Stimulated activated CD8-positive, alpha-beta memory T cell treated with anti-CD3 and anti-CD28 coated beads, Interleukin-4, amount 100 ng/mL, for 24 hours (primary cell): ENCODE results near the gene RETSAT.
"Not testable (repeated sequence)": the region's sequence is repeated elsewhere in the genome, so short reads cannot be mapped to it uniquely, and the experiment has no call there.

Experiments
- DNase-seq: peaks from one replicate; pipeline ENCODE4 v3.0.0-alpha.2; 2020; ENCODE audit warnings: low read depth

The RETSAT gene

GRCh38 chr2:85330839-85331636, 23.3 kb downstream of the RETSAT start:
- DNase-seq, result no peak

GRCh38 chr2:85329701-85330100, 24.6 kb downstream of the RETSAT start:
- DNase-seq, result not testable (repeated sequence)

GRCh38 chr2:85329181-85329651, 25.1 kb downstream of the RETSAT start:
- DNase-seq, result no peak

- DNase-seq, result peak; percentile 90
Observed at GRCh38 chr2:85327822-85328617, 26.3 kb downstream of the RETSAT start, which contains the start of gene TGOLN2. TGOLN2 (minus strand) TSS chr2:85327989; CDS start chr2:85327962, 27 bp downstream.

GRCh38 chr2:85327160-85327821, 27.0 kb downstream of the RETSAT start:
- peak; percentile 26 for DNase-seq

- peak; percentile 19 for DNase-seq
Observed at GRCh38 chr2:85326406-85327159, 27.7 kb downstream of the RETSAT start.

GRCh38 chr2:85325466-85325811, 28.9 kb downstream of the RETSAT start:
- no peak for DNase-seq

- no peak for DNase-seq
Observed at GRCh38 chr2:85324639-85325465, 29.5 kb downstream of the RETSAT start.

GRCh38 chr2:85323988-85324367, 30.4 kb downstream of the RETSAT start:
- DNase-seq, result not testable (repeated sequence)

GRCh38 chr2:85323351-85323987, 30.9 kb downstream of the RETSAT start:
- DNase-seq, result no peak

GRCh38 chr2:85319796-85320195, 34.5 kb downstream of the RETSAT start:
- no peak for DNase-seq

GRCh38 chr2:85318222-85319074, 35.9 kb downstream of the RETSAT start:
- no peak for DNase-seq

- not testable (repeated sequence) for DNase-seq
Observed at GRCh38 chr2:85315921-85316320, 38.4 kb downstream of the RETSAT start.

GRCh38 chr2:85314884-85315242, 39.5 kb downstream of the RETSAT start:
- no peak for DNase-seq

- DNase-seq, result no peak
Observed at GRCh38 chr2:85312404-85312803, 41.9 kb downstream of the RETSAT start.

- no peak for DNase-seq
Observed at GRCh38 chr2:85310330-85310729, 44.0 kb downstream of the RETSAT start.

GRCh38 chr2:85309699-85310321, 44.5 kb downstream of the RETSAT start:
- DNase-seq, result no peak

- no peak for DNase-seq
Observed at GRCh38 chr2:85308896-85309555, 45.3 kb downstream of the RETSAT start.
